GM10266 (cell line): ENCODE data around the gene CMIP.

Experiments
- DNase-seq: peaks from one replicate; pipeline ENCODE4 v3.0.0; 2012; ENCODE audit errors: extremely low spot score
- TF ChIP-seq, protein P1 (sequence below): IDR thresholded peaks from 2 replicates; pipeline ENCODE4 v1.5.1; 2012; ENCODE audit warnings: mild to moderate bottlenecking, low read depth; ENCODE audit not compliant: control insufficient read depth, insufficient read depth; ENCODE audit errors: missing control alignments

Gene CMIP

DNA sequence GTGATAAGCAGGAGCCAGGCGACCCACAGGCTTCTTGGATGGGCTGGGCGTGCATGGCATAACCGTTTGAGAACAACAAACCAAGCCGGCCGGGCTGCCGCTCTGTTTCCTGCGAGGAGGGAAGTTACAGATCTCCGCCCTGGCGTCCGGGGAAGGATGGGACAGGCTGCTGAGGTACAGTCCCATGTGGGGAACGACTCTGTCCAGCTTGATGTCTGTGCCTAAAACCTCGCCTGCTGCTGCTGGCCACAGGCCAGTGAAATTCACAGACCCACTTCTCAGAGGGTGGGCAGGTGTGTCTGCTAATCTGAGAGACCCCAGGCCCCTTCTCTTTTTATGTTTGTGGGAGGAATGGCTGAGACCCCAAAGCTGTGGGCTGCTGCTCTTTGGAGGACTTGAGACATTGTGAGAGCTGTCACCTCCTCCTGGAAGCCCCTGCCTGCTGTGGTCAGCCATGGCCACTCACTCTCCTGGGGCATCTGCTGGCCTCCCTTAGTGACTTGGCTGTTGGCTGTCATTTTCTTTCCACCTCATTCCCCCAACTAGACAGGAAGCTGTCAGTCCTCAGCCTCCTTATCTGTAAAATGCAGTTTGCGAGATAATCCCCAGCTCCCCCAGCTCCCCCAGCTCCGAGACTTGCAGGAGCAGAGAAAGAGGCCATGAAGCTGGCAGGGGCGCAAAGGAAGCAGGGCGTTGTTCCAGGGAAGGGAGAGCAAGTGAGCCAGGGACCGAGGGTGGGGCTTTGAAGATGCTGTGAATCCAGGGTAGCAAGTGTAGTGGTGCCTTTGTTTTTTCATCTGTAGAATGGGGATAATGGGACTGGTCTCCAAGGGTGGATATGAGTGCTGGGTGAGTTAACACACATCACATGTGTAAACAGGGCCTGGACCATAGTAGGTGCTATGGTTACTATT lies 51.0 kb downstream of the CMIP start:
- no peak for DNase-seq
- TF ChIP-seq, protein P1, sequence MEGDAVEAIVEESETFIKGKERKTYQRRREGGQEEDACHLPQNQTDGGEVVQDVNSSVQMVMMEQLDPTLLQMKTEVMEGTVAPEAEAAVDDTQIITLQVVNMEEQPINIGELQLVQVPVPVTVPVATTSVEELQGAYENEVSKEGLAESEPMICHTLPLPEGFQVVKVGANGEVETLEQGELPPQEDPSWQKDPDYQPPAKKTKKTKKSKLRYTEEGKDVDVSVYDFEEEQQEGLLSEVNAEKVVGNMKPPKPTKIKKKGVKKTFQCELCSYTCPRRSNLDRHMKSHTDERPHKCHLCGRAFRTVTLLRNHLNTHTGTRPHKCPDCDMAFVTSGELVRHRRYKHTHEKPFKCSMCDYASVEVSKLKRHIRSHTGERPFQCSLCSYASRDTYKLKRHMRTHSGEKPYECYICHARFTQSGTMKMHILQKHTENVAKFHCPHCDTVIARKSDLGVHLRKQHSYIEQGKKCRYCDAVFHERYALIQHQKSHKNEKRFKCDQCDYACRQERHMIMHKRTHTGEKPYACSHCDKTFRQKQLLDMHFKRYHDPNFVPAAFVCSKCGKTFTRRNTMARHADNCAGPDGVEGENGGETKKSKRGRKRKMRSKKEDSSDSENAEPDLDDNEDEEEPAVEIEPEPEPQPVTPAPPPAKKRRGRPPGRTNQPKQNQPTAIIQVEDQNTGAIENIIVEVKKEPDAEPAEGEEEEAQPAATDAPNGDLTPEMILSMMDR = no peak

DNA sequence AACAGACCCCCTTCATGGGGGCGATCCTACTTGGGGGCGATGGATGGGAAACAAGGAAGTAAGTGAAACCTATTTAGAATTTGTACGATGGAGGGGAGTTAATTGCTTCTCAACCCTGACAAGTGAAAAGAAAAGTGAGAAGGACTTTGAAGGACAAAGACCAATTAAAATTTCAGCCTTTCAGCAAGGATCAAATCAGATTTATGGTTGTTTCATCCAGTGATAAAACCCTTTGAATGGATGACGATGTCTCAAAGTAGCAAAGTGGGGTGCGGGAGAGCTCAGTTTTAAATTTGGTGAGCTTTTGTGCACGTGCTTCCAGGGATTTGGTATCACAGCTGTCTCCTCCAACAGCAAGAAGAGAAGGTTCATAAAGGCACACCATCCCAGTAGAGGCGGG lies 51.7 kb downstream of the CMIP start:
- TF ChIP-seq, protein P1 = no peak
- no peak for DNase-seq

GRCh38 chr16:81496742-81497141 lies 52.1 kb downstream of the CMIP start:
- TF ChIP-seq, protein P1 = no peak
- DNase-seq = no peak

DNA sequence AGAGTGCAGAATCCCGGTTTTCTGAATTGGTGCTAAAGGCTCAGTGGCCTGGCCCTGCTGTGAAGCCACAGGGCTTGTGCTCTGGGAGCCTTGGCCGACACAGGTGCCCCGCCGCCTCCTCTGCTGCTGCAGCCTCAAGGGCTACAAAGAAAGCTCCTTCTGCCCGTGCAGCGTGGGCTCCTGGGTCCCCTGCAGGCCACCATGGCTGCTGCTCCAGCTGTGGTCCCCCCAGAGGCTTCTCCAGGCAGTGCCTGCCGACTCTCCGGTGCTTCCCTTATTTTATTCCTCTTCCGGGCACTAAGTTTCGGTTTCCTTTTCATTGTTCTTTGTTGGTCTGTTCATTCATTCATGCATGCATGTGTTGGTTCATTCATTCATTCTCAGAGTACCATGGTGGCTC lies 53.1 kb downstream of the CMIP start:
- TF ChIP-seq, protein P1 = peak; percentile 29
- DNase-seq = peak; percentile 49

DNA sequence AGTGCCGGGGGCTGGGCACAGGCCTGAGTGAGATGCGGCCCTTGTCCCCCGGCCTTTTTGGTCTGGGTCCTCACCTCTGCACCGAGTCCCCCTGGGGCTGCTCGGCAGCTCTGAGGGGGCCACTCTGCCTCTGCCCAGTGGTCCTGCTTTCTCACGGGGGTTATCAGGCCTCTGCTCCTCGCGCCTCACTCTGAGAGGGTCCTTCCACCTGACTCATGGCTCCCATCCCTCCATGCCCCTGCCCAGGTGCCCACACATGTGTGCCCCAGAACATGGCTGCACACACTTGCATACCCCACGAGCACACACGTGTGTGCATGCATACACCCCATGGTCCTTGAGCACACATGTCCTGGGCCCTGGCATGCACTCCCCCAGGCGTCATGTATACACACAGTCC lies 53.7 kb downstream of the CMIP start:
- no peak for DNase-seq
- TF ChIP-seq, protein P1 = no peak

DNA sequence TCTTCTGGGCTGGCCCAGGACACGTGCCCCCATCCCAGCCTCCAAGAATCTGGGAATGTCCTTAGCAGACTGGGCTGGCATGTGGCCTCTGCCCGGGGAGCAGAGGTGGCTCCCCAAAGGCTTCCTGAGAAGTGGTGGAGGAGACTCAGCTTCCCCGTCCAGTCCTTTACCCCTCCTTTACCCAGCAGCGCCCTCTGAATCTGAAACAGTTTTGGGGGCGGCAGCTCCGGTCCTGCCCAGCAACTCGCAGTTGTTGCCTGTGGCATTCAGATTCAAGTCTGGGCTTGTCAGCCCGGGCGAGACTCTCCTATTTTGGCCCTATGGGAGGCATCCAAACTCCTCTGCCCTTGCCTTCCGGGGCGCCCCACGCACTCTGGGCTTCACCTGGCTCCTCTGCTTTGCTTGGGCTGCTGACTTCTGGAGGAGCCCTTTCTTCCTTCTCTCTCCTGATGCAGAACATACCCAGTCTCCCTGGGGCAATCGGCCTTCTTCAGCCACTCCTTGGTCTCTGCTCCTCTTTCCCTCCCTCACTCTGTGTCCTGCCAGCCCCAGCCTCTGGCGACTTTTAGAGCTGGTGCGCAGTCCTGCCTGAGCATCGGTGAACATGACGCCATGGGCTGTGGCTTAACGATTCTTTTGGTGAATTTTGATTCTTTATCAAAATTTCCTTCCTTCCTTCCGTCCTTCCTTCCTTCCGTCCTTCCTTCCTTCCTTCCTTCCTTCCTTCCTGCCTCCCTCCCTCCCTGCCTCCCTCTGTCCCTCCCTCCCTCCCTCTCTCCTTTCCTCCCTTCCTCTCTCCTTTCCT lies 55.2 kb downstream of the CMIP start:
- DNase-seq = no peak
- TF ChIP-seq, protein P1 = no peak

- no peak for DNase-seq
- TF ChIP-seq, protein P1 = no peak
Observed at GRCh38 chr16:81500833-81501521, 56.4 kb downstream of the CMIP start.
